HFFc6 (cell line): ENCODE measurements around the gene AP1S1. TPM values are rescaled to one million over a fixed set of nuclear protein-coding genes. Genes with fewer than 3 reads are reported as not detected.
A peak's percentile ranks its signal among the peaks of the same experiment; 100 is the strongest.

Source experiments
- DNase-seq: peaks from one replicate; pipeline ENCODE4 v3.0.0-alpha.2; 2018
- H3K27ac Mint-ChIP-seq: 2 replicates; pipeline ENCODE4 v1.8.0; 2020; ENCODE audit warnings: mild to moderate bottlenecking, mixed read lengths
- H3K27me3 Mint-ChIP-seq: 2 replicates; pipeline ENCODE4 v1.8.0; 2021; ENCODE audit warnings: mild to moderate bottlenecking, moderate library complexity, mixed read lengths; ENCODE audit not compliant: insufficient read depth
- H3K36me3 Mint-ChIP-seq: 2 replicates; pipeline ENCODE4 v1.8.0; 2021; ENCODE audit warnings: low read depth, mixed read lengths
- H3K4me1 Mint-ChIP-seq: 2 replicates; pipeline ENCODE4 v1.8.0; 2020; ENCODE audit warnings: low read depth, mixed read lengths
- H3K4me3 Mint-ChIP-seq: 2 replicates; pipeline ENCODE4 v1.8.0; 2020; ENCODE audit warnings: mild to moderate bottlenecking, moderate library complexity, mixed read lengths
- H3K9me3 Mint-ChIP-seq: 2 replicates; pipeline ENCODE4 v1.8.0; 2020; ENCODE audit warnings: mild to moderate bottlenecking, mixed read lengths
- total RNA-seq, 6 experiments: library from RNA; stranded (reverse); fragmentation: NEBNext Ultra II Directional; extraction: Animal tissue kit (Norgen Biotek cat#: 25700); gene quantifications; 2 replicates in 1 of 6; 3 replicates in 5 of 6; pipeline ENCODE4 v1.2.3, GENCODE V29; 2021
- TF ChIP-seq, protein P1 (sequence below): fragments of 200-600 bp; sonication (generic); IDR thresholded peaks from 2 replicates; pipeline ENCODE4 v1.5.0; 2021; ENCODE audit warnings: antibody characterized with exemption, mild to moderate bottlenecking

The AP1S1 gene
- total RNA-seq, 6 experiments from 2014 or later, result 154 to 176 (median 166) TPM

DNA sequence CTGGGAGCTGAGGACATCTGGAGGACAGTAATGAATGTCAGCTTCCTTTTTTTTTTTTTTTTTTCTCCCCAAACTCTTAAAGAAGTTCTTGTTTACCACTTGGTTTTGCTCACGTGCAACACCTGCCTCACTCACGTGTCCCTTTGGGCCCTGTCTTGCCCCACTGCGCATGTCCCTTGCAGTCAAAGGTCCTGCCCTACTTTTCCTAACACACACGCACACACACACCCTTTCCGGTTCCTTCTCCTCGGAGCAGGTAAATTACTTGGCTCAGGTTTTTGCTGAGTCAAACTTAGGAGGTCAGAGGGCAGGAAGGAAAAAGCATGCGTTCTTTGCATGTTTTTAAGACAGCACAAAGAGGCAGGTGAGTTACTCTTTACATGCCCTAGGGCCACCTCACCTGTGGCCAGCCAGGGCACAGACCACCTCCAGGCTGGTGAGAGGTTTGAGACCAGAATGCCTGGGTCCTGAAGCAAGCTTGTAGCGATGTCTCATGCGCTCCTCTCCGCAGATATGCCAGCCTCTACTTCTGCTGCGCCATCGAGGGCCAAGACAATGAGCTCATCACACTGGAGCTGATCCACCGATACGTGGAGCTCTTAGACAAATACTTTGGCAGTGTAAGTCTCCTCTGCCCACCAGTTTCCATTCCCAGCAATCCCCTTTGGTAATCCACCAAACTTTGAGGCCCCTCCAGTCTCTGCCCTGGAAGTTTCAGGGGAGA is 2.8 kb downstream of the AP1S1 start:
- Mint-ChIP-seq H3K27me3 (peaks cover 13% of the 10 kb centered on the region), H3K36me3 (peaks cover 31% of the 10 kb centered on the region; the same call in 1 of the 2 replicates), H3K9me3 (no peaks in the 10 kb centered on the region), H3K4me1 (peaks cover 38% of the 10 kb centered on the region), H3K27ac (no peak overlapping the region), H3K4me3 (no peak overlapping the region)
- no peak for DNase-seq
- TF ChIP-seq, protein P1, sequence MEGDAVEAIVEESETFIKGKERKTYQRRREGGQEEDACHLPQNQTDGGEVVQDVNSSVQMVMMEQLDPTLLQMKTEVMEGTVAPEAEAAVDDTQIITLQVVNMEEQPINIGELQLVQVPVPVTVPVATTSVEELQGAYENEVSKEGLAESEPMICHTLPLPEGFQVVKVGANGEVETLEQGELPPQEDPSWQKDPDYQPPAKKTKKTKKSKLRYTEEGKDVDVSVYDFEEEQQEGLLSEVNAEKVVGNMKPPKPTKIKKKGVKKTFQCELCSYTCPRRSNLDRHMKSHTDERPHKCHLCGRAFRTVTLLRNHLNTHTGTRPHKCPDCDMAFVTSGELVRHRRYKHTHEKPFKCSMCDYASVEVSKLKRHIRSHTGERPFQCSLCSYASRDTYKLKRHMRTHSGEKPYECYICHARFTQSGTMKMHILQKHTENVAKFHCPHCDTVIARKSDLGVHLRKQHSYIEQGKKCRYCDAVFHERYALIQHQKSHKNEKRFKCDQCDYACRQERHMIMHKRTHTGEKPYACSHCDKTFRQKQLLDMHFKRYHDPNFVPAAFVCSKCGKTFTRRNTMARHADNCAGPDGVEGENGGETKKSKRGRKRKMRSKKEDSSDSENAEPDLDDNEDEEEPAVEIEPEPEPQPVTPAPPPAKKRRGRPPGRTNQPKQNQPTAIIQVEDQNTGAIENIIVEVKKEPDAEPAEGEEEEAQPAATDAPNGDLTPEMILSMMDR, result no peak

DNA sequence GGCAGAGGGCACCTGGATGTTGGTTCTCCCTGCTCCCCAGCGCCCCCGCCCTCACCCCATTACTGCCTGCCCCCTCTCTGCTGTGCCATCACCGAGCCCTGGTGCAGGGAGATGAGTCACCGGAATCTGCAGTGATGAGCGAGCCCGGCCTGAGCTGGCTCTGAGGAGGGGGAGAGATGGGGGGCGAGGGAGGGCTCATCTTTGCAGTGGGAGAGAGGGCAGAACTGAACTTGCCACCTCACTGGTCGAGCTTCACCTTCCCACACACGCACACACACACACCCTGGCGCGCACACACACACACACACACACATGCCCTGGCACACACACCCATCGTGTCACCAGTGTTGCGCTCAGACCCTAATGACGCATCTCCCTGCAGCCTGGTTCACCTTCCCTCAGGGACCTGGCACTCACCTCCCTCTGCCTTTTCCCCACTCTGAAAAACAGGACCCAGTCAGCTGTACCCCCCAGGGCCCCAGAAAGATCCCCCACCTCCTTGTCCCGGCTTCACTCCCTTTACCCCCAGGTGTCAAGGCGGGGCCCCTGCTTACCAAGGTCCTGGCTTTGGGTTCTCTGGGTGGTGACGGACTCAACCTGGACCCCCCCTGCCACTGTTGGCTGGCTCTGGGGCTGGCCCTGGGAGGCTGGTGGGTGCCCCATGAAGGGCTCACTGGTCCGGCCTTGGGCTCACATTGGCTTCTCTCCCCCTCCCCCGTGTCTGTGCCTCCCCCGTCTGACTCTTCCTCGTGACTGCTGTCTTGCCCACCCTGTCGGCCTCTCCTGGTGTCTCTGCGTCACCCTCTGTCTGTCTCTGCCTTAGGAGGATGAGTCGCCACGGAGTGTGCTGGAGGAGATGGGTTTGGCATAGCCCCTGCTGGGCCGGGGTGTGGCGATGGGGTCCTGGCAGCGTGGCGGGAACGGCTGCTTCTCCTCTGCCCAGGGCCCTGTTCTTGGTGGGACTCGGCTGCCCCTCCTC is 5.7 kb downstream of the AP1S1 start:
- H3K9me3 Mint-ChIP-seq, result no peaks in the 10 kb centered on the region
- H3K4me3 Mint-ChIP-seq, result peak overlapping the region; percentile 22; the same call in 1 of the 2 replicates
- peaks cover 10% of the 10 kb centered on the region for H3K27me3 Mint-ChIP-seq
- peaks cover 33% of the 10 kb centered on the region for H3K4me1 Mint-ChIP-seq
- TF ChIP-seq, protein P1, result no peak
- peaks cover 31% of the 10 kb centered on the region; the same call in 1 of the 2 replicates for H3K36me3 Mint-ChIP-seq
- no peak for DNase-seq
- peak overlapping the region; percentile 52 for H3K27ac Mint-ChIP-seq

DNA sequence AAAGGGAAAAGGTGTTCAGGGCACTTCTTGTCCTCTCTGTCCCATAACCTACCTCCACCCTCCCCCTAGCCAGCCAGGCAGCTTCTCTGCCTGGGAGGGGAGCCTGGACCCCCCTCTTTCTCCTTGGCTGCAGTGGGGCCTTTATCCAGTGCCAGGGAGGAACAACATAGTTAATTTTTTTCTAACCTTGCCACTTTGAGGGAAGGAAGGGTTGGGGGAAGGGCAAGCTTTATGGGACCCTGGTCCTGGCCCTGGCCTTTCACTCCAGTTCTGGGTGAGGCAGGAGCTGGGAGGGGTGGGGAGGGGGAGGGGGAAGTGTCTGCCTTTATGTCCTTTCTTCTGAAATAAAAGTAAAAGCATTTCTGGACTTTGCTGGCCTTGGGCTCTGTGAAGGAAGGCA is 6.6 kb downstream of the AP1S1 start:
- Mint-ChIP-seq H3K4me1 (peaks cover 31% of the 10 kb centered on the region), H3K27ac (no peak overlapping the region), H3K36me3 (peaks cover 25% of the 10 kb centered on the region; the same call in 1 of the 2 replicates)

DNA sequence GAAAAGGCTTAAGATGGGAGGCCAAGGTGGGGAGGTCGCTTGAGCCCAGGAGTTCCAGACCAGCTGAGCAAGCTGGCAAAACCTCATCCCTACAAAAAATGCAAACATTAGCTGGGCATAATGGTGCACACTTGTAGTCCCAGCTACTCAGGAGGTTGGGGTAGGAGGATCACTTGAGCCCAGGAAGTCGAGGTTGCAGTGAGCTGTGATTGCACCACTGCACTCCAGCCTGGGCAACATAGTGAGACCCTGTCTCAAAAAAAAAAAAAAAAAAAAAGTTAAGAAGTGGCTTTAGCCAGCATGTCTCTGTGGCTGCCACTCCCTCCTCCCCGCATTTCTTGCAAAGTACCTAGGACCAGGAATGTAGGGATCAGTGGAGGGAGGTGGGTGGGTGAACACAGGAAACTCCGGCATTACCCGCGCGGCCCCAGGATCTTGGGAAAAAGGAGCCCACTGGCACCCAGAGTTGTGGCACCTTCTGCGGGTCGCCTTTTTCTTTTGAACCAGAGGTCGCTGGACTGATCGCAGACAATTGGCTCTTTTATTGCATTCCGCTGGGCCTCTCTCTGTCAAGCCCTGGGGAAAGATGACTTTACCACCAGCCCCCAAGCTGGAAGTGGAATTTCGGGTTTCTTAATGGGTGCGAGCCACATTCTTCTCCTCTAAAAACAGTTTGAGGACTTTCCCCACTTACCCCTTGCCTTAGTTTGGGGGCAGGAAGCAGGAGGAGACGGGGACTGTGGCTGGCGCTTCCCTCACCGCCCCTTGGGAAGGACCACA is 7.6 kb downstream of the AP1S1 start:
- TF ChIP-seq, protein P1, result no peak
- Mint-ChIP-seq H3K4me1 (peaks cover 32% of the 10 kb centered on the region), H3K27me3 (peaks cover 21% of the 10 kb centered on the region), H3K4me3 (0 out of 2 replicates have a peak overlapping the region, but pooled peaks have one; percentile 26), H3K9me3 (no peaks in the 10 kb centered on the region), H3K36me3 (peaks cover 18% of the 10 kb centered on the region; the same call in 1 of the 2 replicates), H3K27ac (no peak overlapping the region)
- DNase-seq, result no peak

More for the DNA sequence above, 6.6 kb downstream of the AP1S1 start:
- no peaks in the 10 kb centered on the region for H3K9me3 Mint-ChIP-seq
- no peak overlapping the region for H3K4me3 Mint-ChIP-seq
- TF ChIP-seq, protein P1, result no peak
- DNase-seq, result no peak
- peaks cover 17% of the 10 kb centered on the region for H3K27me3 Mint-ChIP-seq
